Measurements from ENCODE around the gene TUBB.

Gene TUBB

GRCh38 chr6:30747902-30748769, 28.0 kb downstream of the TUBB start:
- no peak for DNase-seq (ENCODE audit: low read depth)
- H3K4me3 ChIP-seq (ENCODE audit: low read depth, low read length) = no peak overlapping the region
- no peak for TF ChIP-seq POLR2A (IDR thresholded peaks at IDR 0.05; ENCODE audit: extremely low read depth, insufficient read length)
- TF ChIP-seq CTCF (IDR thresholded peaks at IDR 0.05; ENCODE audit: low read depth, low read length) = no peak
- no peak for TF ChIP-seq MYC (IDR thresholded peaks at IDR 0.05; ENCODE audit: low read depth, low read length)
- TF ChIP-seq, protein P1, sequence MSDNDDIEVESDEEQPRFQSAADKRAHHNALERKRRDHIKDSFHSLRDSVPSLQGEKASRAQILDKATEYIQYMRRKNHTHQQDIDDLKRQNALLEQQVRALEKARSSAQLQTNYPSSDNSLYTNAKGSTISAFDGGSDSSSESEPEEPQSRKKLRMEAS (IDR thresholded peaks at IDR 0.05; ENCODE audit: low read depth, low read length) = no peak

DNA sequence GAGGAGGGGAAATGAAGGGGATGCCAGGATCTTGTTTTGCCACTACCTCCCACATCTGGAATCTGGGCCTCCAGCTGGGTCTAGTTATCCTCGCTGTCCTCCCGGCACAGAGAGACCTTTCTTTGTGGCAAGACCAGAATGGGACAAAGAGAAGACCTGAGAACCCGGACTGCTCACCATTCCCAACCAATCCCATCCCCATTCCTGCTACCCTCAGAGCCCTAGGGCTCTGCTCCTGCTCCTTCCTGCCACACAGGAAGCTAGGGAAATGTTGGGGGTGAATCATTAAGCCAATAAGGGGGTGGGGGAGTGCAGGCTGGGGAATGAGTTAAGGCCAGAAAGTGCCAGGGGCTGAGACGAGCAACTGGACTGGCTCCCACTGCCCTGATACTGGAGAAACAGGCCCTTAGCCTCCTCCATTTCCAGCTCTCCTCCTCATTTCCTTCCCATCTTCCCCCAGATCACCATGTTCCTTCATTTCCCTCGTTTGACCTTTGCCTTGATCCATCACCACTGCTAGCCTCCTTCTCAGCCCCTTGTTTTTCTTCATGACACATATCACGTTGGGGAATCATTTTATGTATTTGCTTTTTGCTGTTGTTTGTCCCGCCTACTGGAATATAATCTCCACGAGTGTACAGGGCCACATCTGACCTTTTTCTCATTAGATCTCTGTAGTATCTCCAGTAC, 28.8 kb downstream of the TUBB start:
- no peak overlapping the region for H3K4me3 ChIP-seq (ENCODE audit: low read depth, low read length)
- DNase-seq (ENCODE audit: low read depth) = no peak
- TF ChIP-seq, protein P1 (IDR thresholded peaks at IDR 0.05; ENCODE audit: low read depth, low read length) = no peak
- no peak for TF ChIP-seq CTCF (IDR thresholded peaks at IDR 0.05; ENCODE audit: low read depth, low read length)
- TF ChIP-seq MYC (IDR thresholded peaks at IDR 0.05; ENCODE audit: low read depth, low read length) = no peak
- TF ChIP-seq POLR2A (IDR thresholded peaks at IDR 0.05; ENCODE audit: extremely low read depth, insufficient read length) = no peak

DNA sequence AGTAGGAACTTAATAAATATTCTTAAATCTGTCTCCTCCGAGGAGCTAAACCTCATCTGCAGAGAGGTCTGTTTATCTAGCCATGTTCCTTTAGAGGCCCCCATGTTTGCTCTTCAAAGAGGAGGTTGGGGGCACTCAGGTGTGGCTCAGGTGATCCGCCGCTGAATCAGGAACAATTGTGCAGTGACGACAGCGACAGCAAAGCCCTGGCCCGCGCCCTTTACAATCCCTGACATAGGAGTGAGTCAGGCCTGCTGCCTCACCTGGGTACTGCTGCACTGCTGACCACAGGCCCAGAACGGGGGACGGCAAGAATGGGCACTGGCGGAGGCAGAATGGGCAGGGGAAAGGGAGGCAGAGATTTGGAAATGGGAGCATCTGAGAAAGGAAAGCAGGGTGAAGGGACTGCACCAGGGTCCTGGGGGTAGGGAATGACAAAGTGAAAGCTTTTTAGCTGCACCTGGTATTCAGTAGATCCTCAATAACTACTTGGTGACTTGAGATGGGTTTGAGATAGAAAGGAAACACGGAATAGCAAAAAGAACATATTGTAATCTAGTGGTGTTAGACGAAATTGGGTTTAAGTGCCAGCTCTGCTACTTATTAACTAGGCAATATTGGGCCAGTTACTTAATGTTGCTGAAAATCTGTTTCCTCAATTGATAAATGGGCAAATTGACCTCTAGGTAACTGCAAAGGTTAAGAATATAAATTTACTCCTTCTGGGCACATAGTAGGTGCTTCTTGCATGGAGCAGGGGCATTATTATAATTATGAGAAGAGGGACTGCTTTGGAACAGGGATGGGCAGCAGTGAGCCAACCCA, 29.6 kb downstream of the TUBB start:
- TF ChIP-seq CTCF (IDR thresholded peaks at IDR 0.05; ENCODE audit: low read depth, low read length) = no peak
- no peak for TF ChIP-seq MYC (IDR thresholded peaks at IDR 0.05; ENCODE audit: low read depth, low read length)
- no peak for TF ChIP-seq POLR2A (IDR thresholded peaks at IDR 0.05; ENCODE audit: extremely low read depth, insufficient read length)
- TF ChIP-seq, protein P1 (IDR thresholded peaks at IDR 0.05; ENCODE audit: low read depth, low read length) = no peak
- no peak overlapping the region for H3K4me3 ChIP-seq (ENCODE audit: low read depth, low read length)

DNA sequence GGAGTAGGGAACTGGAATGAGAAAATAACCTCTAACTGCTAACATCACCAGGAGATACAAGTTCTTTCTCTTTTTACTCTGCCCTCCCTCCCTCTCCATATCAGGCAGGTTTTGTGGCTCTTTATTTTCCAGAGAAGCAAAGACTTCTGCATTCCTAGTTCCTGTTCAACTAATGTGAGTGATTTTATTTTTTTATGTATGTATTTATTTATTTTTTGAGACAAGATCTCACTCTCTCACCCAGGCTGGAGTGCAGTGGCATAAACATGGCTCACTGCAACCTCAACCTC, 30.2 kb downstream of the TUBB start:
- H3K4me3 ChIP-seq (ENCODE audit: low read depth, low read length) = no peak overlapping the region
- no peak for DNase-seq (ENCODE audit: low read depth)
- TF ChIP-seq CTCF (IDR thresholded peaks at IDR 0.05; ENCODE audit: low read depth, low read length) (no peak), POLR2A (IDR thresholded peaks at IDR 0.05; ENCODE audit: extremely low read depth, insufficient read length) (no peak), MYC (IDR thresholded peaks at IDR 0.05; ENCODE audit: low read depth, low read length) (no peak)
- TF ChIP-seq, protein P1 (IDR thresholded peaks at IDR 0.05; ENCODE audit: low read depth, low read length) = no peak

More for the DNA sequence above, 29.6 kb downstream of the TUBB start:
- DNase-seq (ENCODE audit: low read depth) = no peak

DNA sequence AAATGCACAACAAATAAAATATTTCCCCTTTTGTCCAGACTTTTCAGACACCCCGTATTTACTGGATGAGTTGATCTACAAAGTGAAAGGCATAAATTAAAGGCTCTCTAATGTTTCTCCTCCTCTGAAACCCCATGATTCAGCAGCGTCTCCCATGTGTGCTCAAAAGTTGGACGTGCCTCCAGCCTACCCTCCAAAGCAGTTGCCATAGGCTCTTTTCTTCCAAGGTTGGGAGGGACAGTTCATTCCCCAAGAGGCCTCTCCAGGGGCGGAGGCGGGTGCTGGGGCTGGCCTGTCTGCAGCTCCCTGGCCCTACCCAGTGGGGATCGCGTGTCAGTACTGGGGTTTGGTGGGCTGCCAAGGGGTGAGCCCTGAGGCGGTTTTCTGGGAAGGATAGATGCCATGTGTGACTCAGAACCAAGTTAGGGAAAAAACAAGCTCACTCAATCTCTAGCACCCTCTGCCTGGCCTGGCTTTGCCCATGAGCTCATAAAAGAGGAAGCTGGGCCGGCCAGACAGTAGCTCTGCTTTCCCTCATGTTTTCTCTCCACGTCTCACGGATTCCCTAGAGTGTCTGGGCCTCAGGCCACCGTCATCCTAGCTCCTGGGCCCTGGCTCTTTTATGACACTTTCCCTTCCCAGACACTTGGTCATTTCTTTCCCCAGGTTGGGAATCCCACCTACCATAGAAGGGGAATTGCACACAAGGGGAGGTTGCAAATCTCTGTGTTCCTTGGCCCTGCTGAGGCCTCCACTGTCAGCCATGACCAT, 32.2 kb downstream of the TUBB start:
- TF ChIP-seq, protein P1 (IDR thresholded peaks at IDR 0.05; ENCODE audit: low read depth, low read length) = no peak
- TF ChIP-seq CTCF (IDR thresholded peaks at IDR 0.05; ENCODE audit: low read depth, low read length) (no peak), MYC (IDR thresholded peaks at IDR 0.05; ENCODE audit: low read depth, low read length) (no peak), POLR2A (IDR thresholded peaks at IDR 0.05; ENCODE audit: extremely low read depth, insufficient read length) (no peak)
- H3K4me3 ChIP-seq (ENCODE audit: low read depth, low read length) = no peak overlapping the region
- peak; percentile 73 for DNase-seq (ENCODE audit: low read depth)
